GM12873 (cell line): Measurements from ENCODE around the gene AKAIN1.

Source experiments
- TF ChIP-seq, protein P1 (sequence below): IDR thresholded peaks from 2 replicates; pipeline ENCODE4 v1.5.1; 2012; ENCODE audit warnings: low read depth, mild to moderate bottlenecking, moderate library complexity, low read length, control low read depth; ENCODE audit not compliant: insufficient read depth; ENCODE audit errors: missing control alignments

The AKAIN1 gene

DNA sequence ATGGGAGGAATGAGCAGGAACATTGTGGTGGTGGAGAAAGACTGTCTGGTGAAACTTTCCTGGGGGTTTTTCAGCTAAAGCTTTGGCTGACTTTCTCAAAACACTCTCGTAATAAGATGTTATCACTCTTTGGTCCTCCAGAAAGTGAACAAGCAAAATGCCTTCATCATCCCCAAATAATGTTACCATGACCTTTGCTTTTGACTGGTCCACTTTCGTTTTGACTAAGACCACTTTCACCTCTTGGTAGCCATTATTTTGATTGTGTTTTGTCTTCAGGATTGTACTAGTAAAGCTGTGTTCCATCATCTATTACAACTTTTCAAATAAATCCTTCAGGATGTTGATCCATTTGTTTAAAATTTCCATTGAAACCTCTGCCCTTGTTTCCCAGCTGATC is 103.2 kb downstream of the AKAIN1 start:
- TF ChIP-seq, protein P1, sequence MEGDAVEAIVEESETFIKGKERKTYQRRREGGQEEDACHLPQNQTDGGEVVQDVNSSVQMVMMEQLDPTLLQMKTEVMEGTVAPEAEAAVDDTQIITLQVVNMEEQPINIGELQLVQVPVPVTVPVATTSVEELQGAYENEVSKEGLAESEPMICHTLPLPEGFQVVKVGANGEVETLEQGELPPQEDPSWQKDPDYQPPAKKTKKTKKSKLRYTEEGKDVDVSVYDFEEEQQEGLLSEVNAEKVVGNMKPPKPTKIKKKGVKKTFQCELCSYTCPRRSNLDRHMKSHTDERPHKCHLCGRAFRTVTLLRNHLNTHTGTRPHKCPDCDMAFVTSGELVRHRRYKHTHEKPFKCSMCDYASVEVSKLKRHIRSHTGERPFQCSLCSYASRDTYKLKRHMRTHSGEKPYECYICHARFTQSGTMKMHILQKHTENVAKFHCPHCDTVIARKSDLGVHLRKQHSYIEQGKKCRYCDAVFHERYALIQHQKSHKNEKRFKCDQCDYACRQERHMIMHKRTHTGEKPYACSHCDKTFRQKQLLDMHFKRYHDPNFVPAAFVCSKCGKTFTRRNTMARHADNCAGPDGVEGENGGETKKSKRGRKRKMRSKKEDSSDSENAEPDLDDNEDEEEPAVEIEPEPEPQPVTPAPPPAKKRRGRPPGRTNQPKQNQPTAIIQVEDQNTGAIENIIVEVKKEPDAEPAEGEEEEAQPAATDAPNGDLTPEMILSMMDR = no peak
